PFSK-1 (cell line): ENCODE data around the gene HOMER2.
A peak's percentile ranks its signal among the peaks of the same experiment; 100 is the strongest.

Source experiments
- FOXP2 ChIP-seq: optimal IDR thresholded peaks from 2 replicates; pipeline ENCODE3; 2011; ENCODE audit warnings: borderline replicate concordance, control low read depth, inconsistent platforms; ENCODE audit not compliant: insufficient read depth; ENCODE audit errors: extremely low read length, extremely low read depth
- POLR2AphosphoS5 ChIP-seq: IDR thresholded peaks from 2 replicates; pipeline ENCODE4 v1.6.1; 2012; ENCODE audit warnings: low read depth, mild to moderate bottlenecking, control low read depth, low read length, moderate library complexity
- SIN3A ChIP-seq: IDR thresholded peaks from 2 replicates; pipeline ENCODE4 v1.6.1; 2012; ENCODE audit warnings: mild to moderate bottlenecking, low read length, moderate library complexity, borderline replicate concordance; ENCODE audit not compliant: insufficient read depth
- TAF1 ChIP-seq: IDR thresholded peaks from 2 replicates; pipeline ENCODE4 v1.6.1; 2012; ENCODE audit warnings: low read length, control low read depth, borderline replicate concordance; ENCODE audit not compliant: insufficient read depth
- TF ChIP-seq, protein P1 (sequence below), 2 experiments: IDR thresholded peaks; 2 replicates each; pipeline versions ENCODE4 v1.6.1 to v1.8.0; 2011 to 2012; ENCODE audit warnings: low read depth in 2 of 2, low read length in 2 of 2, control low read depth in 1 of 2, inconsistent platforms in 1 of 2, mild to moderate bottlenecking in 1 of 2, moderate library complexity in 1 of 2; ENCODE audit not compliant: insufficient read depth in 1 of 2

Gene HOMER2

DNA sequence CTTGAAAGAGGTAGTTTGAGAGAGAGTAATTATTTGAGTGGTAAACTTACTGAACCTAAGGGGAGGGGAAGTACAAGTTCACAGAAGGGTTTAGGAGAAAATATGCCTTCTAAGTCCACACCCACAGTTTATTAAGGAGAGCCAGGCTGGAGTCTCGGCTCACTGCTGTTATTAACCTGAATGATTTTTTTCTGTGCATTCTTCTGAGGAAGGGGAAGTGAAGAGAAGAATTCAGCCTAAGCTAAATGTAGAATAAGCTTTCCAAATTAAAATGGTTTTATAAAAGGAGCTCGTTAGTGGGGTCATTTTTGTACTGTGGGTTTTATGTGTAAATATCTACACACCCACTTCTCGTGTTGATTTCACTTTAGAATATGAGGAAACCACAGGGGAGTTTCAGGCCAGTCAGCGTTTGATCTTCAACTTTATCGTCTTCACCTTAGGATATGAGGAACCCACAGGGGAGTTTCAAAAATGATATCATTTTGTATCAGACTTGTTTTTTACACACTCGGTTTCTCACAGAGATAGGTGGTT, 141.6 kb downstream of the HOMER2 start:
- TF ChIP-seq, protein P1, sequence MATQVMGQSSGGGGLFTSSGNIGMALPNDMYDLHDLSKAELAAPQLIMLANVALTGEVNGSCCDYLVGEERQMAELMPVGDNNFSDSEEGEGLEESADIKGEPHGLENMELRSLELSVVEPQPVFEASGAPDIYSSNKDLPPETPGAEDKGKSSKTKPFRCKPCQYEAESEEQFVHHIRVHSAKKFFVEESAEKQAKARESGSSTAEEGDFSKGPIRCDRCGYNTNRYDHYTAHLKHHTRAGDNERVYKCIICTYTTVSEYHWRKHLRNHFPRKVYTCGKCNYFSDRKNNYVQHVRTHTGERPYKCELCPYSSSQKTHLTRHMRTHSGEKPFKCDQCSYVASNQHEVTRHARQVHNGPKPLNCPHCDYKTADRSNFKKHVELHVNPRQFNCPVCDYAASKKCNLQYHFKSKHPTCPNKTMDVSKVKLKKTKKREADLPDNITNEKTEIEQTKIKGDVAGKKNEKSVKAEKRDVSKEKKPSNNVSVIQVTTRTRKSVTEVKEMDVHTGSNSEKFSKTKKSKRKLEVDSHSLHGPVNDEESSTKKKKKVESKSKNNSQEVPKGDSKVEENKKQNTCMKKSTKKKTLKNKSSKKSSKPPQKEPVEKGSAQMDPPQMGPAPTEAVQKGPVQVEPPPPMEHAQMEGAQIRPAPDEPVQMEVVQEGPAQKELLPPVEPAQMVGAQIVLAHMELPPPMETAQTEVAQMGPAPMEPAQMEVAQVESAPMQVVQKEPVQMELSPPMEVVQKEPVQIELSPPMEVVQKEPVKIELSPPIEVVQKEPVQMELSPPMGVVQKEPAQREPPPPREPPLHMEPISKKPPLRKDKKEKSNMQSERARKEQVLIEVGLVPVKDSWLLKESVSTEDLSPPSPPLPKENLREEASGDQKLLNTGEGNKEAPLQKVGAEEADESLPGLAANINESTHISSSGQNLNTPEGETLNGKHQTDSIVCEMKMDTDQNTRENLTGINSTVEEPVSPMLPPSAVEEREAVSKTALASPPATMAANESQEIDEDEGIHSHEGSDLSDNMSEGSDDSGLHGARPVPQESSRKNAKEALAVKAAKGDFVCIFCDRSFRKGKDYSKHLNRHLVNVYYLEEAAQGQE (IDR thresholded peaks at IDR 0.05; ENCODE audit: insufficient read depth in 1 of 2, low read depth in 2 of 2, low read length in 2 of 2): no peak
- no peak for TF ChIP-seq SIN3A
- TF ChIP-seq POLR2AphosphoS5: no peak
- TF ChIP-seq TAF1: no peak
- TF ChIP-seq FOXP2: no peak

DNA sequence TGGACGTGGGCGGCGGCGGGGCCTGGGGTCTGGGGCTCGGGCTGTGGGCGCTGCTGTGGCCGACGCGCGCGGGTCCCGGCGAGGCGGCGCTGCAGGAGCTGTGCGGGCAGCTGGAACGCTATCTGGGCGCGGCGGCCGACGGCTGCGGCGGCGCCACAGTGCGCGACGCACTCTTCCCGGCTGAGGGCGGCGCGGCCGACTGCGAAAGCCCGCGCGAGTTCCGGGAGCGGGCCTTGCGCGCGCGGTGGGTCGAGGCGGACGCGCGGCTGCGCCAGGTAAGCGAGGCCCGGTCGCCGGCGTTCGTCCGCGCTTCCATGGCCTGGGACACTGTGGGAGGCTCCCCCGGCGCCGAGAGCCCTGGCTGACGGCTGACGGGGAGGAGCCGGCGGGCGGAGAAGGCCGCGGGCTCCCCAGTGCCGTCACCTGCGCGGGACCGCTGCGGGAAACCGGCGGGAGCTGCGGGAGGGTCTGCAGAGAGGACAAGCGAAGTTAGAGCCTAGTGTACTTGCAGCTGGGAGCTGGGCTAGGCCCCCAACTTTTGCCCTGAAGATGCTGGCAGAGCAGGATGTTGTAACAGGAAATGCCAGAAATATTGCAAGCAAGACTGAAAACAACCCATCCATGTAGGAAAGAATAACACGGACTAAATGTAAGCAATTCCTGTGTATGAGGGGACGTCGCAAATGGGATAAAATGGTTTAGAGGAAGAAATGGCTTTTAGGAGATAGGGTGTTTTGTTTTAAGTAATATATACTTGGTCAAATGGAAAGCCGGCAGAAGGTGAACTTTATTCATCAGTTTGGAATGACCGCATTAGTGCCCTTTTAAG, 142.2 kb downstream of the HOMER2 start:
- TF ChIP-seq FOXP2 (peak; percentile 10), POLR2AphosphoS5 (no peak), TAF1 (0 out of 2 replicates have a peak, but pooled peaks have one; percentile 5), SIN3A (no peak)

DNA sequence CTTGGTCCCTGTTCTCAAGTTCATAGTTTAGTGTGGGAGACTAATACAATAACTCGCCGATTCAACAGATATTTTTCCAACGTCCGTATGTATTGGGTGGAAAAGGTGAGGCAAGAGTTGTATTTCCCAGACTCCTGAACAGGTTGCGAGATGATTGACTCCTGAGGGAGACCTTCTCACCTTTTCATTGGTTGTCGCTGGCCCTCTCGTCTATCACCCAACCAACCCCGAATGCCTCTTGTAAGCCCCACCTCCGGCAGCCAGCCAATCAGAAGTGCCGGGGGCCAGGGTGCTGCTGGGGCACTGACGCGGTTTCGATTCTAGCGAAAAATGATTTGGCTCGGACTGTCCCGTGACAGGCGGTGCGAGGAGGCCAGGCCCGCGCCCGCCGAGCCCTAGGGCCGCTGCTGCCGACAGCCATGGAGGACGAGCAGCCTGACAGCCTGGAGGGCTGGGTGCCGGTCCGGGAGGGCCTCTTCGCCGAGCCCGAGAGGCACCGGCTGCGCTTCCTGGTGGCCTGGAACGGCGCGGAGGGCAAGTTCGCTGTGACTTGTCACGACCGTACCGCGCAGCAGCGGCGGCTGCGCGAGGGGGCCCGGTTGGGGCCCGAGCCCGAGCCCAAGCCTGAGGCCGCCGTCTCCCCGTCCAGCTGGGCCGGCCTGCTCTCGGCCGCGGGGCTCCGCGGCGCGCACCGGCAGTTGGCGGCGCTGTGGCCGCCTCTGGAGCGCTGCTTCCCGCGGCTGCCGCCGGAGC, 143.0 kb downstream of the HOMER2 start, which contains the start of gene WHAMM:
Gene WHAMM (plus strand): TSS at position 321 of the 753 bp plus-strand sequence. CDS start 99 bp downstream, at position 420.
- no peak for TF ChIP-seq FOXP2
- no peak for TF ChIP-seq SIN3A
- TF ChIP-seq, protein P1 (IDR thresholded peaks at IDR 0.05; ENCODE audit: insufficient read depth in 1 of 2, low read depth in 2 of 2, low read length in 2 of 2): no peak
- peak; percentile 78 for TF ChIP-seq POLR2AphosphoS5
- peak; percentile 88 for TF ChIP-seq TAF1

GRCh38 chr15:82808634-82809041, 143.9 kb downstream of the HOMER2 start:
- no peak for TF ChIP-seq TAF1
- TF ChIP-seq SIN3A: no peak
- TF ChIP-seq FOXP2: no peak

DNA sequence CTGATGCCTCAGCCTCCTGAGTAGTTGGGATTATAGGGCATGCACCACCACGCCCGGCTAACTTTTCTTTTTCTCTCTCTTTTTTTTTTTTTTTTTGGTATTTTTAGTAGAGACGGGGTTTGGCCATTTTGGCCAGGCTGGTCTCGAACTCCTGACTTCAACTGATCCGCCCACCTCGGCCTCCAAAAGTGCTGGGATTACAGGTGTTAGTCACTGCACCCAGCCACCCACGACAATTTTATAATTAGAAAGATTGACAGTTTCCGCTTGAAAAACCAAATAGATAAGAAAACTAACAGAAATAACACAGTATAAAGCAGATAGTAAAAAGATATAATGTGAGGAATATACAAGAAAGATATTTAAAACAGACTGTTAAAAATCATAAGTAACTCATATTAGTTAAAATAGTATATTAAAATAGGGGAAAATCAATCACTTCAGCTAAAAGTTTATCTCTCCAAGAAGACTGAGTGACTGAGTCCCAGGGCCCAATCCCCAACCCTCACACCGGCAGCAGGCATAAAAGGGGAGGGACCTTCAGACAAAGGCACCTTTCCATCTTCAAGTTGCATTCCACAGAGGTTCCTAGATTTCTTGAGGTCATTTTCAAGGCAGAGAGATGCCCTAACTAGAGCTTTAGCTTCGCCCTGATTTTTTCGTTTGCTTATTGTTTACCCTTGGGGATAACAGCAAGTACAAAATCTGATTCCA, 144.4 kb downstream of the HOMER2 start:
- no peak for TF ChIP-seq FOXP2
- TF ChIP-seq, protein P1 (IDR thresholded peaks at IDR 0.05; ENCODE audit: insufficient read depth in 1 of 2, low read depth in 2 of 2, low read length in 2 of 2): no peak
- no peak for TF ChIP-seq SIN3A
- TF ChIP-seq TAF1: no peak
- TF ChIP-seq POLR2AphosphoS5: no peak

- TF ChIP-seq FOXP2 (no peak), POLR2AphosphoS5 (no peak), SIN3A (no peak), TAF1 (no peak)
- TF ChIP-seq, protein P1 (IDR thresholded peaks at IDR 0.05; ENCODE audit: insufficient read depth in 1 of 2, low read depth in 2 of 2, low read length in 2 of 2): no peak
Measured at GRCh38 chr15:82805994-82806406, 146.5 kb downstream of the HOMER2 start, which contains the start of gene FSD2. Gene FSD2, minus strand, starts transcription at chr15:82806069. Its CDS starts 18,679 bp downstream, at chr15:82787390.
